Upper lobe of right lung (tissue), 1 donor: ENCODE results near the gene PARD3. TPM values are rescaled to one million over a fixed set of nuclear protein-coding genes. Genes with fewer than 3 reads are reported as not detected.

Source experiments
- ATAC-seq: fragments of 200-7000 bp; cut with Tn5 transposase; one replicate; pipeline ENCODE4 v1.9.1; 2020; ENCODE audit warnings: mild to moderate bottlenecking, moderate library complexity
- DNase-seq: peaks from one replicate; pipeline ENCODE4 v3.0.0-alpha.2; 2020
- H3K27ac ChIP-seq: fragments of 200-600 bp; one replicate; pipeline ENCODE4 v1.8.0; 2022
- H3K27me3 ChIP-seq: fragments of 200-600 bp; one replicate; pipeline ENCODE4 v1.8.0; 2022; ENCODE audit warnings: mild to moderate bottlenecking
- H3K36me3 ChIP-seq: fragments of 200-600 bp; one replicate; pipeline ENCODE4 v1.8.0; 2022
- H3K4me1 ChIP-seq: fragments of 200-600 bp; one replicate; pipeline ENCODE4 v1.8.0; 2022
- H3K4me3 ChIP-seq: fragments of 200-600 bp; one replicate; pipeline ENCODE4 v1.8.0; 2022; ENCODE audit warnings: mild to moderate bottlenecking
- H3K9me3 ChIP-seq: fragments of 200-600 bp; one replicate; pipeline ENCODE4 v1.8.0; 2022
- CTCF ChIP-seq: fragments of 200-600 bp; IDR thresholded peaks from one replicate; pipeline ENCODE4 v1.8.0; 2022; ENCODE audit warnings: antibody characterized with exemption
- intact Hi-C: fragments of 100-400 bp; cut with DNase I; formaldehyde crosslinking; loops from one replicate; pipeline ENCODE4 v1.11.0; 2022
- total RNA-seq: library from RNA; stranded (reverse); fragmentation: NEBNext Ultra II Directional; extraction: Animal tissue kit (Norgen Biotek cat#: 25700); gene quantifications from one replicate; pipeline ENCODE4 v1.2.1, GENCODE V29; 2021
- donor health status: DM: no; HTN: yes; CAD: no; lungs with severe emphysema.

Gene PARD3
- total RNA-seq, 1 donor from 2014 or later: 38.5 TPM

- no peak for ATAC-seq
- peaks cover 21% of the 10 kb centered on the region for H3K4me1 ChIP-seq
These were observed 115.1 kb downstream of the PARD3 start for GRCh38 chr10:34699904-34700517.

GRCh38 chr10:34698979-34699378 lies 116.1 kb downstream of the PARD3 start:
- Histone ChIP-seq H3K4me1 (peaks cover 12% of the 10 kb centered on the region), H3K9me3 (no peaks in the 10 kb centered on the region), H3K27ac (peak overlapping the region; percentile 7), H3K36me3 (no peaks in the 10 kb centered on the region), H3K4me3 (no peak overlapping the region), H3K27me3 (no peaks in the 10 kb centered on the region)
- DNase-seq: no peak
- TF ChIP-seq CTCF: no peak
- peak; percentile 76 for ATAC-seq
- intact Hi-C loops: no loop called here

More at GRCh38 chr10:34699904-34700517, 115.1 kb downstream of the PARD3 start:
- Histone ChIP-seq H3K27ac (no peak overlapping the region), H3K9me3 (no peaks in the 10 kb centered on the region), H3K4me3 (no peak overlapping the region), H3K27me3 (no peaks in the 10 kb centered on the region), H3K36me3 (no peaks in the 10 kb centered on the region)
- intact Hi-C loops: no loop called here
- no peak for TF ChIP-seq CTCF
- no peak for DNase-seq

GRCh38 chr10:34698248-34698831 lies 116.8 kb downstream of the PARD3 start:
- no peak for TF ChIP-seq CTCF
- H3K27me3 ChIP-seq: no peaks in the 10 kb centered on the region
- DNase-seq (no peak), ATAC-seq (no peak)
- H3K4me3 ChIP-seq: no peak overlapping the region
- no peaks in the 10 kb centered on the region for H3K36me3 ChIP-seq
- intact Hi-C loops: no loop called here
- H3K9me3 ChIP-seq: no peaks in the 10 kb centered on the region
- H3K4me1 ChIP-seq: peaks cover 12% of the 10 kb centered on the region
- H3K27ac ChIP-seq: peak overlapping the region; percentile 7

- ATAC-seq (no peak), DNase-seq (no peak)
- H3K9me3 ChIP-seq: no peaks in the 10 kb centered on the region
- no peak overlapping the region for H3K4me3 ChIP-seq
- TF ChIP-seq CTCF: no peak
- no peaks in the 10 kb centered on the region for H3K27me3 ChIP-seq
- no peaks in the 10 kb centered on the region for H3K36me3 ChIP-seq
- intact Hi-C loops: no loop called here
- H3K27ac ChIP-seq: no peak overlapping the region
- peaks cover 7% of the 10 kb centered on the region for H3K4me1 ChIP-seq
These were observed 117.5 kb downstream of the PARD3 start for GRCh38 chr10:34697351-34698247.

- intact Hi-C loops: no loop called here
- Histone ChIP-seq H3K9me3 (no peaks in the 10 kb centered on the region), H3K27ac (no peak overlapping the region), H3K4me3 (no peak overlapping the region), H3K4me1 (peaks cover 4% of the 10 kb centered on the region), H3K36me3 (no peaks in the 10 kb centered on the region), H3K27me3 (no peaks in the 10 kb centered on the region)
- TF ChIP-seq CTCF: no peak
- peak; percentile 35 for ATAC-seq
- DNase-seq: no peak
These were observed 118.7 kb downstream of the PARD3 start for GRCh38 chr10:34696423-34696822.
